K562 (cell line): ENCODE results near the gene COA5. TPM values are rescaled to one million over a fixed set of nuclear protein-coding genes. Genes with fewer than 3 reads are reported as not detected.
A peak's percentile ranks its signal among the peaks of the same experiment; 100 is the strongest.

ENCODE experiments used
- NKRF ChIP-seq: fragments of 450-650 bp; IDR thresholded peaks from 2 replicates; pipeline ENCODE4 v1.6.1; 2016; ENCODE audit warnings: borderline replicate concordance
- REST ChIP-seq, 2 experiments: fragments of 450-650 bp; formaldehyde crosslinking in 1 of 2; IDR thresholded peaks; 2 replicates each; pipeline versions ENCODE4 v1.4.0 to v1.6.1; 2014 to 2020; ENCODE audit warnings: mild to moderate bottlenecking in 2 of 2, borderline replicate concordance in 1 of 2, low read depth in 1 of 2
- polyA plus RNA-seq, 8 experiments: library from polyadenylated mRNA; depleted of rRNA in 4 of 8; stranded (reverse) in 5 of 8; unstranded in 3 of 8; fragments of >200 nt; fragmentation: Nextera tagmentation in 2 of 8; fragmentation: Illumina TruSeq in 1 of 8; extraction: Ambion mirVana in 2 of 8; extraction: Trizol in 1 of 8; gene quantifications; 2 replicates each; pipeline versions ENCODE4 v1.2.1 to v1.2.3, GENCODE V29; 2011 to 2014; ENCODE audit warnings: inconsistent platforms in 1 of 8, missing spikeins in 1 of 8
- total RNA-seq, 7 experiments: library from RNA; depleted of rRNA in 6 of 7; stranded (reverse); fragments of >200 nt in 6 of 7; fragmentation: Illumina TruSeq in 2 of 7; extraction: Trizol in 2 of 7; gene quantifications; 2 replicates each; pipeline versions ENCODE4 v1.2.1 to v1.2.3, GENCODE V29; 2011 to 2021; ENCODE audit warnings: low replicate concordance in 1 of 7
- TF ChIP-seq, protein P1 (sequence below), 2 experiments: IDR thresholded peaks; 2 replicates each; pipeline ENCODE4 v1.6.1; 2012; ENCODE audit warnings: improper control_type of control experiment in 2 of 2, low read depth in 2 of 2, low read length in 2 of 2, borderline replicate concordance in 1 of 2
- TF ChIP-seq, protein P2 (sequence below): fragments of 250-450 bp; sonication (Bioruptor Pico); IDR thresholded peaks from 2 replicates; pipeline ENCODE4 v1.5.0; 2020; ENCODE audit warnings: mild to moderate bottlenecking, borderline replicate concordance

COA5 gene
- total and polyA plus RNA-seq, 9 of the 15 experiments (the other 6 are each of a cell fraction or from before 2014, with no cell fraction given), result 17.9 to 77.6 (median 33.4) TPM

DNA sequence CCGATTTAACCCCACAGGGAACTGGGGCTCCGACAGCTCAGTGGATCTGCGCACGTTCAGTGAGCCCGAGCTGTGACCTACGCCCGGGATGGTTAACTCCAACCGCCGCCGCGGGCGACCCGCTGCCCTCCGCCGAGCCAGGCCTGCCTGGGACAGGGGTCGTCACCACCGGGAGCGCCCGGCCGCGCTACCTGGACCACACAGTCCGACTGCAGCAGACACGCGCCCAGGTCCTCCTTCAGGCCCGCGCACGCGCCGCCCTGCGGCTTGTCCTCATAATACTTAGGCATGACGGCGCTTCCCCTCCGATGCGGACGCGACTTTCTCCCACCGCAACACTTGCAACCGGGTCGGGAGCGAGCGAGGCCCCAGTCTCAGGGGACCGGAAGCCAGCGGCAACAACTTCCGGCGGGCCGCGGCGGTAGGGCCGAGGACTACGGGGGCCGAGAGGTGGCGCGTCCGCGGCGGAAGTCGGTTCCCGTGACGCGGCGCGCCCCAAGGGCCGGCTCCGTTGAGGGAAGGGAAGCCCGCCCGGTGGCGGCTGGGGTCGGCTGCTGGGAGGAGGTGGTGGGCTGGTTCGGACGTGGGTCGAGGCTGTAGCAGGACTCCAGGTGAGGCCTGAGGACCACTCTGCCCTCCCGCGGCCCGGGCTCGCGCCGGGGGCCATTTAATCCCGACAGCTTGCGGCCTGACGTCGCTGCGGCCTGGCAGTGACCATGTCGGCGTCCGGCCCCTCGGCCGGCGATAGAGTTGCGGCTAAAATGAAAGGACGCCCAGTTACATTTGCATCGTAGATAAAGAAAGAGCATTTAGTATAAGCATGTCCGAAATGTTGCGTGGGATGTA, at the start of gene COA5, which contains the start of gene UNC50 (continued):
- TF ChIP-seq, protein P1, sequence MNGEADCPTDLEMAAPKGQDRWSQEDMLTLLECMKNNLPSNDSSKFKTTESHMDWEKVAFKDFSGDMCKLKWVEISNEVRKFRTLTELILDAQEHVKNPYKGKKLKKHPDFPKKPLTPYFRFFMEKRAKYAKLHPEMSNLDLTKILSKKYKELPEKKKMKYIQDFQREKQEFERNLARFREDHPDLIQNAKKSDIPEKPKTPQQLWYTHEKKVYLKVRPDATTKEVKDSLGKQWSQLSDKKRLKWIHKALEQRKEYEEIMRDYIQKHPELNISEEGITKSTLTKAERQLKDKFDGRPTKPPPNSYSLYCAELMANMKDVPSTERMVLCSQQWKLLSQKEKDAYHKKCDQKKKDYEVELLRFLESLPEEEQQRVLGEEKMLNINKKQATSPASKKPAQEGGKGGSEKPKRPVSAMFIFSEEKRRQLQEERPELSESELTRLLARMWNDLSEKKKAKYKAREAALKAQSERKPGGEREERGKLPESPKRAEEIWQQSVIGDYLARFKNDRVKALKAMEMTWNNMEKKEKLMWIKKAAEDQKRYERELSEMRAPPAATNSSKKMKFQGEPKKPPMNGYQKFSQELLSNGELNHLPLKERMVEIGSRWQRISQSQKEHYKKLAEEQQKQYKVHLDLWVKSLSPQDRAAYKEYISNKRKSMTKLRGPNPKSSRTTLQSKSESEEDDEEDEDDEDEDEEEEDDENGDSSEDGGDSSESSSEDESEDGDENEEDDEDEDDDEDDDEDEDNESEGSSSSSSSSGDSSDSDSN (IDR thresholded peaks at IDR 0.05; ENCODE audit: borderline replicate concordance in 1 of 2, low read depth in 2 of 2, low read length in 2 of 2), result peak; percentile 75 to 91; a peak in 3 of 4 replicates
- TF ChIP-seq, protein P2, sequence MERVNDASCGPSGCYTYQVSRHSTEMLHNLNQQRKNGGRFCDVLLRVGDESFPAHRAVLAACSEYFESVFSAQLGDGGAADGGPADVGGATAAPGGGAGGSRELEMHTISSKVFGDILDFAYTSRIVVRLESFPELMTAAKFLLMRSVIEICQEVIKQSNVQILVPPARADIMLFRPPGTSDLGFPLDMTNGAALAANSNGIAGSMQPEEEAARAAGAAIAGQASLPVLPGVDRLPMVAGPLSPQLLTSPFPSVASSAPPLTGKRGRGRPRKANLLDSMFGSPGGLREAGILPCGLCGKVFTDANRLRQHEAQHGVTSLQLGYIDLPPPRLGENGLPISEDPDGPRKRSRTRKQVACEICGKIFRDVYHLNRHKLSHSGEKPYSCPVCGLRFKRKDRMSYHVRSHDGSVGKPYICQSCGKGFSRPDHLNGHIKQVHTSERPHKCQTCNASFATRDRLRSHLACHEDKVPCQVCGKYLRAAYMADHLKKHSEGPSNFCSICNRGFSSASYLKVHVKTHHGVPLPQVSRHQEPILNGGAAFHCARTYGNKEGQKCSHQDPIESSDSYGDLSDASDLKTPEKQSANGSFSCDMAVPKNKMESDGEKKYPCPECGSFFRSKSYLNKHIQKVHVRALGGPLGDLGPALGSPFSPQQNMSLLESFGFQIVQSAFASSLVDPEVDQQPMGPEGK (CRISPR knock-in tag), result peak; percentile 38; the same call in 1 of the 2 replicates
- TF ChIP-seq NKRF (peak; percentile 72), REST (IDR thresholded peaks at IDR 0.05; ENCODE audit: borderline replicate concordance) (no peak), REST (CRISPR knock-in tag; IDR thresholded peaks at IDR 0.05; ENCODE audit: low read depth) (no peak; the same call in 1 of the 2 replicates)
